ENCODE data around the gene EXTL2.
"Not testable (repeated sequence)": the region's sequence is repeated elsewhere in the genome, so short reads cannot be mapped to it uniquely, and the experiment has no call there.

Gene EXTL2

GRCh38 chr1:100832694-100833428, 61.8 kb downstream of the EXTL2 start:
- no peak for TF ChIP-seq CTCF (IDR thresholded peaks at IDR 0.05; ENCODE audit: borderline replicate concordance, control extremely low read depth, extremely low read depth, insufficient read depth, missing control alignments)
- no peak for DNase-seq (ENCODE audit: low spot score)
- in situ Hi-C loops (cut with MboI; ENCODE audit: low sequenced_read_pairs, unreplicated experiment): no loop called here

GRCh38 chr1:100825666-100826065, 69.0 kb downstream of the EXTL2 start:
- in situ Hi-C loops (cut with MboI; ENCODE audit: low sequenced_read_pairs, unreplicated experiment): not testable (repeated sequence)

More at GRCh38 chr1:100825666-100826065, 69.0 kb downstream of the EXTL2 start:
- DNase-seq (ENCODE audit: low spot score): not testable (repeated sequence)
